ENCODE results near the gene KIF2A. TPM values are rescaled to one million over a fixed set of nuclear protein-coding genes. Genes with fewer than 3 reads are reported as not detected.

Gene KIF2A
- total and polyA plus RNA-seq, 9 of the 15 experiments (the other 6 are each of a cell fraction or from before 2014, with no cell fraction given) = 42.6 to 126 (median 77.6) TPM

DNA sequence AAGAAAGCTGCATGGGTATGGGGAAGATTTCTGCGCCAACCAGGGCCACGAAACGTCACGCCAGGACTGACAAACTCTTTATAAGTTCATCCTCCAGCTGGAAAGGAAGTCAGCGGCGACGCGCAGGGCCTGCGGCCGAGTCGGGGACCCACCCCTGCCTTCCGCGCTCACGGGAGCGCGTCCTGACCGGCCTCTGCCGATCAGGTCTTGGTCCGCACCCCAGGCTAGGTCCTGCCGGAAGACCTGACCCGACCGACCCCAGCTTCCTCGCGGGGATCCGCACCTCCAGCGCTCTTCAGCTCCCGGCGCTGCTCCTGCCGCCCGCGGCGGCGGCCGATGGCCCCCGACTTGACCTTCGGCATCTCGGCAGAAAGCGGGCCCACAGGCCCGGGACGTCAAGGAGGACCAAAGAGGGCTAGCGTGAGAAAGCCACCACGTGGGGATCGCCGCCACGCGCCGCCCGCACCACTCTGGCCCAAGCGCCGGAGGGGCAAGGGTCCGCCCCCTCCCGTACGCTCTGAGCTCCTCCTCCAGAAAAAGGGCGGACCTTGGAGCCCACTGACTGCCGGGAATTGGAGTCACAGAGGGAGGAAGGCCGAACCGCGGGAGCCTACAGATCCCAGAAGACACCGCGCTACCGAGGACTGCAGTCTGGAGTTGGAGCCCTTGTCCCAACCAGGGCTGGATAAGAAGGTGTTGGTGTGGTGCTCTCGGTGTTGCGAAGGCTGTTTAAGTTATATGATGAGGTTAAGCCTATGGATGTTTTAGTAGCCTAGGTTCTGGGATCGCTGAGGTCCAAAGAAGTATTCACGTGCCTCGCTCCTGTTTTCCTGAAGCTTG lies 97.6 kb downstream of the KIF2A start, which contains the start of gene DIMT1 (continued):
- TF ChIP-seq PURB (CRISPR knock-in tag; IDR thresholded peaks at IDR 0.05; ENCODE audit: low read depth) = no peak
- TF ChIP-seq NFIC (IDR thresholded peaks at IDR 0.05) = no peak
- TF ChIP-seq CBX1 (IDR thresholded peaks at IDR 0.05; ENCODE audit: low read depth) = 0 out of 2 replicates have a peak, but pooled peaks have one; percentile 39
- no peak for TF ChIP-seq ZNF77 (CRISPR knock-in tag; IDR thresholded peaks at IDR 0.05)
- TF ChIP-seq ETV1 (tag; conservative IDR thresholded peaks at IDR 0.05; ENCODE audit: low read depth) = 0 out of 2 replicates have a peak, but pooled peaks have one; percentile 29
- peak; percentile 92 for TF ChIP-seq TAF1 (IDR thresholded peaks at IDR 0.05; ENCODE audit: control insufficient read depth, extremely low read depth, insufficient read depth, low read length, severe bottlenecking)
- peak; percentile 62 for TF ChIP-seq JUND (IDR thresholded peaks at IDR 0.05; ENCODE audit: borderline replicate concordance, low read depth, low read length)
- TF ChIP-seq JUND (tag; IDR thresholded peaks at IDR 0.05; ENCODE audit: borderline replicate concordance, low read depth, low read length) = peak; percentile 28; the same call in 1 of the 3 replicates
- no peak for TF ChIP-seq SOX6 (IDR thresholded peaks at IDR 0.05)
- TF ChIP-seq, protein P1, sequence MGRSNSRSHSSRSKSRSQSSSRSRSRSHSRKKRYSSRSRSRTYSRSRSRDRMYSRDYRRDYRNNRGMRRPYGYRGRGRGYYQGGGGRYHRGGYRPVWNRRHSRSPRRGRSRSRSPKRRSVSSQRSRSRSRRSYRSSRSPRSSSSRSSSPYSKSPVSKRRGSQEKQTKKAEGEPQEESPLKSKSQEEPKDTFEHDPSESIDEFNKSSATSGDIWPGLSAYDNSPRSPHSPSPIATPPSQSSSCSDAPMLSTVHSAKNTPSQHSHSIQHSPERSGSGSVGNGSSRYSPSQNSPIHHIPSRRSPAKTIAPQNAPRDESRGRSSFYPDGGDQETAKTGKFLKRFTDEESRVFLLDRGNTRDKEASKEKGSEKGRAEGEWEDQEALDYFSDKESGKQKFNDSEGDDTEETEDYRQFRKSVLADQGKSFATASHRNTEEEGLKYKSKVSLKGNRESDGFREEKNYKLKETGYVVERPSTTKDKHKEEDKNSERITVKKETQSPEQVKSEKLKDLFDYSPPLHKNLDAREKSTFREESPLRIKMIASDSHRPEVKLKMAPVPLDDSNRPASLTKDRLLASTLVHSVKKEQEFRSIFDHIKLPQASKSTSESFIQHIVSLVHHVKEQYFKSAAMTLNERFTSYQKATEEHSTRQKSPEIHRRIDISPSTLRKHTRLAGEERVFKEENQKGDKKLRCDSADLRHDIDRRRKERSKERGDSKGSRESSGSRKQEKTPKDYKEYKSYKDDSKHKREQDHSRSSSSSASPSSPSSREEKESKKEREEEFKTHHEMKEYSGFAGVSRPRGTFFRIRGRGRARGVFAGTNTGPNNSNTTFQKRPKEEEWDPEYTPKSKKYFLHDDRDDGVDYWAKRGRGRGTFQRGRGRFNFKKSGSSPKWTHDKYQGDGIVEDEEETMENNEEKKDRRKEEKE (IDR thresholded peaks at IDR 0.05; ENCODE audit: borderline replicate concordance in 1 of 2, control insufficient read depth in 1 of 2, low read depth in 2 of 2, low read length in 1 of 2) = 0 out of 4 replicates have a peak, but pooled peaks of 1 of the 2 experiments have one; percentile 36
- no peak for TF ChIP-seq ZNF785 (CRISPR knock-in tag; IDR thresholded peaks at IDR 0.05)
- no peak for TF ChIP-seq BRD4 (IDR thresholded peaks at IDR 0.05)
- no peak for TF ChIP-seq BHLHE40 (IDR thresholded peaks at IDR 0.05; ENCODE audit: low read length)
- peak; percentile 91 for TF ChIP-seq POLR2AphosphoS5 (IDR thresholded peaks at IDR 0.05; ENCODE audit: control insufficient read depth, insufficient read depth, low read depth, low read length)
- TF ChIP-seq ZNF143 (CRISPR knock-in tag; IDR thresholded peaks at IDR 0.05) = peak; percentile 93
- no peak for TF ChIP-seq PCBP2 (IDR thresholded peaks at IDR 0.05; ENCODE audit: low read depth, low read length, poor library complexity, severe bottlenecking)
- no peak for TF ChIP-seq U2AF2 (optimal IDR thresholded peaks at IDR 0.05; ENCODE audit: low read depth, low read length)
- TF ChIP-seq, protein P2, sequence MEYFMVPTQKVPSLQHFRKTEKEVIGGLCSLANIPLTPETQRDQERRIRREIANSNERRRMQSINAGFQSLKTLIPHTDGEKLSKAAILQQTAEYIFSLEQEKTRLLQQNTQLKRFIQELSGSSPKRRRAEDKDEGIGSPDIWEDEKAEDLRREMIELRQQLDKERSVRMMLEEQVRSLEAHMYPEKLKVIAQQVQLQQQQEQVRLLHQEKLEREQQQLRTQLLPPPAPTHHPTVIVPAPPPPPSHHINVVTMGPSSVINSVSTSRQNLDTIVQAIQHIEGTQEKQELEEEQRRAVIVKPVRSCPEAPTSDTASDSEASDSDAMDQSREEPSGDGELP (CRISPR knock-in tag; IDR thresholded peaks at IDR 0.05; ENCODE audit: borderline replicate concordance) = peak; percentile 90
- TF ChIP-seq HNRNPL (IDR thresholded peaks at IDR 0.05; ENCODE audit: low read depth, low read length) = 0 out of 2 replicates have a peak, but pooled peaks have one; percentile 44
- TF ChIP-seq, protein P3, sequence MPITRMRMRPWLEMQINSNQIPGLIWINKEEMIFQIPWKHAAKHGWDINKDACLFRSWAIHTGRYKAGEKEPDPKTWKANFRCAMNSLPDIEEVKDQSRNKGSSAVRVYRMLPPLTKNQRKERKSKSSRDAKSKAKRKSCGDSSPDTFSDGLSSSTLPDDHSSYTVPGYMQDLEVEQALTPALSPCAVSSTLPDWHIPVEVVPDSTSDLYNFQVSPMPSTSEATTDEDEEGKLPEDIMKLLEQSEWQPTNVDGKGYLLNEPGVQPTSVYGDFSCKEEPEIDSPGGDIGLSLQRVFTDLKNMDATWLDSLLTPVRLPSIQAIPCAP (CRISPR knock-in tag; IDR thresholded peaks at IDR 0.05; ENCODE audit: borderline replicate concordance) = peak; percentile 70; the same call in 1 of the 2 replicates
